Osteocyte (in vitro differentiated cells): ENCODE results near the gene PKP1. TPM values are rescaled to one million over a fixed set of nuclear protein-coding genes. Genes with fewer than 3 reads are reported as not detected.
A peak's percentile ranks its signal among the peaks of the same experiment; 100 is the strongest.

Source experiments
- DNase-seq: peaks from one replicate; pipeline ENCODE4 v3.0.0; 2021; ENCODE audit warnings: mixed read lengths; ENCODE audit not compliant: unreplicated experiment; ENCODE audit errors: extremely low spot score
- H3K27ac Mint-ChIP-seq: one replicate; pipeline ENCODE4 v1.8.0; 2021; ENCODE audit warnings: mild to moderate bottlenecking, mixed read lengths; ENCODE audit not compliant: unreplicated experiment
- H3K27me3 Mint-ChIP-seq: one replicate; pipeline ENCODE4 v1.8.0; 2021; ENCODE audit warnings: mixed read lengths; ENCODE audit not compliant: unreplicated experiment
- H3K36me3 Mint-ChIP-seq: one replicate; pipeline ENCODE4 v1.8.0; 2021; ENCODE audit warnings: mixed read lengths; ENCODE audit not compliant: unreplicated experiment
- H3K4me1 Mint-ChIP-seq: one replicate; pipeline ENCODE4 v1.8.0; 2021; ENCODE audit warnings: mixed read lengths; ENCODE audit not compliant: unreplicated experiment
- H3K4me3 Mint-ChIP-seq: one replicate; pipeline ENCODE4 v1.8.0; 2021; ENCODE audit warnings: mild to moderate bottlenecking, moderate library complexity, mixed read lengths; ENCODE audit not compliant: unreplicated experiment
- H3K9me3 Mint-ChIP-seq: one replicate; pipeline ENCODE4 v1.8.0; 2021; ENCODE audit warnings: mixed read lengths; ENCODE audit not compliant: unreplicated experiment
- CTCF ChIP-seq: fragments of 200-600 bp; sonication (generic); IDR thresholded peaks from 2 replicates; pipeline ENCODE4 v1.5.0; 2021; ENCODE audit warnings: antibody characterized with exemption, mild to moderate bottlenecking, moderate library complexity
- total RNA-seq: library from RNA; stranded (reverse); gene quantifications from 2 replicates; pipeline ENCODE4 v1.2.1, GENCODE V29; 2021

The PKP1 gene
- total RNA-seq, 1 donor from 2014 or later: not detected

GRCh38 chr1:201309416-201309815 lies 26.1 kb downstream of the PKP1 start:
- DNase-seq: no peak
- H3K36me3 Mint-ChIP-seq: no peaks in the 10 kb centered on the region
- peaks cover 19% of the 10 kb centered on the region for H3K4me1 Mint-ChIP-seq
- H3K27ac Mint-ChIP-seq: no peak overlapping the region
- H3K27me3 Mint-ChIP-seq: peaks cover 28% of the 10 kb centered on the region
- no peak overlapping the region for H3K4me3 Mint-ChIP-seq
- peak; percentile 19 for TF ChIP-seq CTCF
- no peaks in the 10 kb centered on the region for H3K9me3 Mint-ChIP-seq

GRCh38 chr1:201310251-201310985 lies 27.1 kb downstream of the PKP1 start:
- Mint-ChIP-seq H3K4me1 (peaks cover 19% of the 10 kb centered on the region), H3K27me3 (peaks cover 32% of the 10 kb centered on the region), H3K27ac (no peak overlapping the region), H3K36me3 (peaks cover 3% of the 10 kb centered on the region), H3K4me3 (no peak overlapping the region), H3K9me3 (no peaks in the 10 kb centered on the region)
- no peak for DNase-seq
- no peak for TF ChIP-seq CTCF

GRCh38 chr1:201310986-201311355 lies 27.7 kb downstream of the PKP1 start:
- H3K27ac Mint-ChIP-seq: no peak overlapping the region
- no peaks in the 10 kb centered on the region for H3K9me3 Mint-ChIP-seq
- H3K27me3 Mint-ChIP-seq: peaks cover 32% of the 10 kb centered on the region
- TF ChIP-seq CTCF: no peak
- H3K36me3 Mint-ChIP-seq: peaks cover 3% of the 10 kb centered on the region
- no peak for DNase-seq
- no peak overlapping the region for H3K4me3 Mint-ChIP-seq
- H3K4me1 Mint-ChIP-seq: peaks cover 19% of the 10 kb centered on the region

GRCh38 chr1:201311356-201312011 lies 28.2 kb downstream of the PKP1 start:
- H3K4me1 Mint-ChIP-seq: peaks cover 19% of the 10 kb centered on the region
- no peak for TF ChIP-seq CTCF
- DNase-seq: no peak
- peaks cover 30% of the 10 kb centered on the region for H3K27me3 Mint-ChIP-seq
- H3K9me3 Mint-ChIP-seq: no peaks in the 10 kb centered on the region
- no peak overlapping the region for H3K4me3 Mint-ChIP-seq
- H3K36me3 Mint-ChIP-seq: peaks cover 3% of the 10 kb centered on the region
- no peak overlapping the region for H3K27ac Mint-ChIP-seq

GRCh38 chr1:201312298-201312697 lies 29.0 kb downstream of the PKP1 start:
- no peak for DNase-seq
- H3K27me3 Mint-ChIP-seq: peaks cover 32% of the 10 kb centered on the region
- peaks cover 3% of the 10 kb centered on the region for H3K36me3 Mint-ChIP-seq
- H3K4me1 Mint-ChIP-seq: peaks cover 18% of the 10 kb centered on the region
- no peak overlapping the region for H3K4me3 Mint-ChIP-seq
- no peaks in the 10 kb centered on the region for H3K9me3 Mint-ChIP-seq
- H3K27ac Mint-ChIP-seq: no peak overlapping the region
- TF ChIP-seq CTCF: no peak
